Measurements from ENCODE around the gene TPRA1. TPM values are rescaled to one million over a fixed set of nuclear protein-coding genes. Genes with fewer than 3 reads are reported as not detected.

TPRA1 gene
- total RNA-seq, 1 donor from 2014 or later = 24.6 TPM

DNA sequence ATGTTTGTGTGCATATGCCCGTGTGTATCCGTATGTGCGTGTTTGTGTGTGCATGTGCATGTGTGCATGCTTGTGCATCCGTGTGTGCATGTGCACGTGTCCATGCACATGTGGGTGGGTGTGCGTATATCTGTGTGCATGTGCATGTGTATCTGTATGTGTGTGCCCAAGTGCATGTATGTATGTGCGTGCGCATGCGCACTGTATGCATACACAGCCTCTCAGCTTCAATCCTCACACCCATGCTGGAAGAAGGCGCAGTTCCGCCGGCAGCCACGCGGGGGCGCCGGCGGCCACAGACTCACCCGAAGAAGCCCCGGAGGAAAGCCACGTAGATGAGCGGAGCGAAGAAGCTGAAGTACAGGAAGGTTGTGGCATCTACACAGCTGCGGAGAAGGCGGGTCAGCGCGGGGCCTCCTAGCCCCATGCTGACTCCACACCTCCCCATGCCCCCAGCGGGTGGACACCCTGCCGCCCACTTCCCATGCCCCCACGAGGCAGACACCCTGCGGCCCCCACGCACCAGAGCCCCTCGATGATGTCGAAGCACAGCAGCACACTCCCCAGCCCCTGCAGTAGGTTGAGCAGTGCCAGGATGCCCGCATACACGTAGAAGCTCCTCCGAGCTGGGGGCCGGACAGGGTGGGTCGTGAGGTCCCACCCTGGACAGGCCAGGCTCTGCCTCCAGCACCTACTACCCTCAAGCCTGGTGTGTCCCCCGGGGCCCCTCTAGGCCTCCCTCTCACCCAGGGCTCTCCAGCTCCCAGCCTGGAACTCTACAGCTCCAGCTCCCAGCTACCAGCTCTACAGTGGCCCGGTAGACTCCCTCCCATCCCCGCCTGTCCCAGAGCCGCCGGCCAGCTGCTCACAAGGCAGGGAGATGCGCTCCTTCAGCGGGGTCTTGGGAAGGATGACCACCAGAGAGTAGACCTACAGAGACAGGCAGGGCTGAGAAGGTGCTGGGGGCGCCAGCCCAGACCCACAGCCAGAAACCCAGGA is 15.4 kb downstream of the TPRA1 start:
- H4K20me1 ChIP-seq (ENCODE audit: insufficient read depth, low read length) = peaks cover 60% of the 10 kb centered on the region
- no peaks in the 10 kb centered on the region for H3K4me1 ChIP-seq (ENCODE audit: insufficient read depth, low read length)
- no peak overlapping the region for H3K4me3 ChIP-seq (ENCODE audit: insufficient read depth, low read depth, low read length)
- peak overlapping the region; percentile 72 for H3K27ac Mint-ChIP-seq (ENCODE audit: unreplicated experiment)
- H3K9me3 ChIP-seq (ENCODE audit: insufficient read depth, low read depth, low read length) = no peaks in the 10 kb centered on the region
- H3K79me2 ChIP-seq (ENCODE audit: insufficient read depth, low read length) = peaks cover 20% of the 10 kb centered on the region
- H3K36me3 Mint-ChIP-seq (ENCODE audit: low read depth, unreplicated experiment) = peaks cover 25% of the 10 kb centered on the region
- H3K27me3 Mint-ChIP-seq (ENCODE audit: low read depth, unreplicated experiment) = peaks cover 2% of the 10 kb centered on the region
- H3K27ac ChIP-seq (ENCODE audit: low read depth, low read length) = no peak overlapping the region
- H3K27me3 ChIP-seq (ENCODE audit: insufficient read depth, low read length) = no peaks in the 10 kb centered on the region
- TF ChIP-seq CTCF (IDR thresholded peaks at IDR 0.05; ENCODE audit: insufficient read depth, low read depth, low read length) (peak; percentile 99), EZH2 (IDR thresholded peaks at IDR 0.05; ENCODE audit: insufficient read depth, low read length) (no peak)
- peak; percentile 64 for DNase-seq (ENCODE audit: low read depth)
- FAIRE-seq = peak; percentile 68
- H3K36me3 ChIP-seq (ENCODE audit: insufficient read depth, low read length) = peaks cover 16% of the 10 kb centered on the region
- H2AFZ ChIP-seq (ENCODE audit: low read depth, low read length) = no peak overlapping the region
- H3K9me3 Mint-ChIP-seq (ENCODE audit: unreplicated experiment) = no peaks in the 10 kb centered on the region
- no peak overlapping the region for H3K4me3 Mint-ChIP-seq (ENCODE audit: unreplicated experiment)
- peaks cover 4% of the 10 kb centered on the region for H3K4me1 Mint-ChIP-seq (ENCODE audit: low read depth, unreplicated experiment)
- H3K9ac ChIP-seq (ENCODE audit: low read length) = peak overlapping the region; percentile 0
- H3K4me2 ChIP-seq (ENCODE audit: low read length) = peak overlapping the region; percentile 20

DNA sequence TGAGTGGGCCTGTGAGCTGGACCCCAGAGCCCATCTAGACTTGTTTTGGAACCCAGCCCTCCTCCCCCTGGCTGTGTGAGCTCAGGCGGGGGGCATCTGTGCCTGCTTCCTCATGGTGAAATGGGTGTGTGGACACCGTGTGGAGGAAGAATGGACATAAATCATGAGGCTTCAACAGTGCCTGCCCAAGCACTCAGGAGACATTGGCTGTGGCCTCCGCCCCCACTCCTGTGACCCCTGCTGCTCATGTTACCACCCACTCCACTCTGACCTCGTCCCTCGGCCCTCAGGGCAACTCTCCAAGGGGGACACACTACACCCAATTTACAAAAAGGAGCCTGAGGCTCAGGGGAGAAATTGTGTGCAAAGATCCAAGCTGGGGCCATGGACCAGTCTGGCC is 16.6 kb downstream of the TPRA1 start:
- H3K4me2 ChIP-seq (ENCODE audit: low read length) = no peak overlapping the region
- H3K79me2 ChIP-seq (ENCODE audit: insufficient read depth, low read length) = peaks cover 11% of the 10 kb centered on the region
- H3K27me3 ChIP-seq (ENCODE audit: insufficient read depth, low read length) = no peaks in the 10 kb centered on the region
- Mint-ChIP-seq H3K9me3 (ENCODE audit: unreplicated experiment) (no peaks in the 10 kb centered on the region), H3K4me1 (ENCODE audit: low read depth, unreplicated experiment) (peaks cover 4% of the 10 kb centered on the region), H3K36me3 (ENCODE audit: low read depth, unreplicated experiment) (peaks cover 25% of the 10 kb centered on the region), H3K27me3 (ENCODE audit: low read depth, unreplicated experiment) (peaks cover 4% of the 10 kb centered on the region), H3K27ac (ENCODE audit: unreplicated experiment) (peak overlapping the region; percentile 47), H3K4me3 (ENCODE audit: unreplicated experiment) (no peak overlapping the region)
- no peak overlapping the region for H3K9ac ChIP-seq (ENCODE audit: low read length)
- no peak for DNase-seq (ENCODE audit: low read depth)
- no peak for TF ChIP-seq EZH2 (IDR thresholded peaks at IDR 0.05; ENCODE audit: insufficient read depth, low read length)
- no peak for TF ChIP-seq CTCF (IDR thresholded peaks at IDR 0.05; ENCODE audit: insufficient read depth, low read depth, low read length)
- H3K36me3 ChIP-seq (ENCODE audit: insufficient read depth, low read length) = peaks cover 11% of the 10 kb centered on the region
- no peak overlapping the region for H2AFZ ChIP-seq (ENCODE audit: low read depth, low read length)
- no peaks in the 10 kb centered on the region for H3K4me1 ChIP-seq (ENCODE audit: insufficient read depth, low read length)
- no peak overlapping the region for H3K27ac ChIP-seq (ENCODE audit: low read depth, low read length)
- no peak overlapping the region for H3K4me3 ChIP-seq (ENCODE audit: insufficient read depth, low read depth, low read length)
- peaks cover 47% of the 10 kb centered on the region for H4K20me1 ChIP-seq (ENCODE audit: insufficient read depth, low read length)
- no peaks in the 10 kb centered on the region for H3K9me3 ChIP-seq (ENCODE audit: insufficient read depth, low read depth, low read length)
- no peak for FAIRE-seq

- DNase-seq (ENCODE audit: low read depth) (no peak), FAIRE-seq (no peak)
- Histone ChIP-seq H3K9ac (ENCODE audit: low read length) (no peak overlapping the region), H3K36me3 (ENCODE audit: insufficient read depth, low read length) (peaks cover 11% of the 10 kb centered on the region), H3K27ac (ENCODE audit: low read depth, low read length) (no peak overlapping the region), H3K4me1 (ENCODE audit: insufficient read depth, low read length) (no peaks in the 10 kb centered on the region), H3K4me3 (ENCODE audit: insufficient read depth, low read depth, low read length) (no peak overlapping the region), H2AFZ (ENCODE audit: low read depth, low read length) (no peak overlapping the region), H3K4me2 (ENCODE audit: low read length) (no peak overlapping the region), H3K79me2 (ENCODE audit: insufficient read depth, low read length) (peaks cover 7% of the 10 kb centered on the region), H4K20me1 (ENCODE audit: insufficient read depth, low read length) (peaks cover 42% of the 10 kb centered on the region), H3K27me3 (ENCODE audit: insufficient read depth, low read length) (no peaks in the 10 kb centered on the region), H3K9me3 (ENCODE audit: insufficient read depth, low read depth, low read length) (no peaks in the 10 kb centered on the region)
- Mint-ChIP-seq H3K4me1 (ENCODE audit: low read depth, unreplicated experiment) (peaks cover 4% of the 10 kb centered on the region), H3K9me3 (ENCODE audit: unreplicated experiment) (no peaks in the 10 kb centered on the region), H3K4me3 (ENCODE audit: unreplicated experiment) (no peak overlapping the region), H3K27me3 (ENCODE audit: low read depth, unreplicated experiment) (peaks cover 4% of the 10 kb centered on the region), H3K27ac (ENCODE audit: unreplicated experiment) (peak overlapping the region; percentile 47), H3K36me3 (ENCODE audit: low read depth, unreplicated experiment) (peaks cover 25% of the 10 kb centered on the region)
- TF ChIP-seq CTCF (IDR thresholded peaks at IDR 0.05; ENCODE audit: insufficient read depth, low read depth, low read length) (no peak), EZH2 (IDR thresholded peaks at IDR 0.05; ENCODE audit: insufficient read depth, low read length) (no peak)
Measured at GRCh38 chr3:127573401-127573800, 17.1 kb downstream of the TPRA1 start.

Data from astrocyte (in vitro differentiated cells and primary cell).